Lower lobe of right lung (tissue), 2 donors: ENCODE data around the gene SNW1. TPM values are rescaled to one million over a fixed set of nuclear protein-coding genes. Genes with fewer than 3 reads are reported as not detected.

ENCODE experiments used
- ATAC-seq, 2 donors: fragments of 200-7000 bp; cut with Tn5 transposase; one replicate each; pipeline ENCODE4 v1.9.1; 2020 to 2022; ENCODE audit warnings: mild to moderate bottlenecking in 2 of 2, moderate library complexity in 2 of 2
- DNase-seq: peaks from one replicate; pipeline ENCODE4 v3.0.0-alpha.2; 2020
- H3K27ac ChIP-seq: fragments of 200-600 bp; one replicate; pipeline ENCODE4 v1.8.0; 2022
- H3K27me3 ChIP-seq: fragments of 200-600 bp; one replicate; pipeline ENCODE4 v1.8.0; 2022; ENCODE audit warnings: low read depth
- H3K36me3 ChIP-seq: fragments of 200-600 bp; one replicate; pipeline ENCODE4 v1.8.0; 2022; ENCODE audit warnings: mild to moderate bottlenecking
- H3K4me1 ChIP-seq: fragments of 200-600 bp; one replicate; pipeline ENCODE4 v1.8.0; 2022
- H3K4me3 ChIP-seq: fragments of 200-600 bp; one replicate; pipeline ENCODE4 v1.8.0; 2022; ENCODE audit warnings: mild to moderate bottlenecking
- H3K9me3 ChIP-seq: fragments of 200-600 bp; one replicate; pipeline ENCODE4 v1.8.0; 2022
- CTCF ChIP-seq: fragments of 200-600 bp; IDR thresholded peaks from one replicate; pipeline ENCODE4 v1.8.0; 2022; ENCODE audit warnings: antibody characterized with exemption, mild to moderate bottlenecking
- intact Hi-C: fragments of 100-400 bp; cut with DNase I; formaldehyde crosslinking; loops from one replicate; pipeline ENCODE4 v1.11.0; 2022
- long read RNA-seq: library from polyadenylated mRNA; unstranded; transcript quantifications from one replicate; pipeline ENCODE4 v2.0.0, GENCODE V29; 2021
- total RNA-seq: library from RNA; stranded (reverse); fragmentation: NEBNext Ultra II Directional; extraction: Animal tissue kit (Norgen Biotek cat#: 25700); gene quantifications from one replicate; pipeline ENCODE4 v1.2.1, GENCODE V29; 2021
- donor health status: DM: no; HTN: yes; CAD: no; lungs with severe emphysema.

Gene SNW1
- total RNA-seq: 61.7 TPM
- long read RNA-seq, transcript SNW1-201 (14 exons, 2,163 nt): major isoform, 46 of 78 reads
- long read RNA-seq, partial matches to known transcripts: 19 of 78 reads
- long read RNA-seq, other reads (novel, unspliced or antisense): 12 of 78 reads

DNA sequence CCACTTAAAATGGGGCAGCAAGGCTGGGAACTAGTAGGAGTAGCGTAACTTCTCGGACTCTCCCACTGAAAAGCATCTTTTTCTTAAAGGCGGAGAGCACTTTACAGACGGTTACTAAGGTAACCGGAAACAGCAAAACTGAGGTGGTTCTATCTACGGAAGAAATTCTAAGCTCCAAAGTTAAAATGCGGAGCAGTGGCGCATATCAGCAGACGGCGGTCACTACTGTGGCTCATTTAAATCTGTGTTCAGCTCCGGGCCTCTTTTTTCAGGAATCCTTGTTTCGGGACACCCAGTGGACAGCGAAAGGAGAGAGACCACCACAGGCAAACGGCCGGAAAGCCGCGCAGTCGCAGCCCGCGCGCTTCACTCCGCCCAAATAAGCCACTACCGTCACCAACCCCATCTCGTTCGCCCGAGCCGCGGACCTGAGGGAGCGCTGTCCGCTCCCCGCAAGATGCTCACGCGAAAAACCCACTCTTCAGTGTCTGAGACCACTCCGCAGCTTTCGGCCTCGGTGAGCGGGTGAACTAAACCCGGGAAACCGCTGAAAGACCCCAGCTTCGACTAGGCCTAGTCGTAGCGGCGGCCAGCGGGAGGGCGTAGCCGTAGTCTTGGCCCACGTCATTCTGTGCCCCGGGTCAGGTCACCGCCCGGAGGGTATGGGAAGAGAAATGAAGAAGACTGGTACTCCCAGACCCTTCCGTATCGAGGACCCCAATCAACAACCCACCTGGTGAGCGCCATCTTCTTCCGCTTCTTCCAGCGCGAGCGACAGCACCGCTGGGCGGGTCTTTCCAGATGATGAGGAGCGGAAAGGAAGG is at the start of gene SNW1:
SNW1 (minus strand) TSS at position 776 of the 824 bp plus-strand sequence; CDS start at position 747, 29 bp downstream.
- intact Hi-C loops: no loop called here
- Histone ChIP-seq H3K27ac (peak within 1 kb of the TSS; percentile 92), H3K36me3 (no peaks in the 10 kb centered on the region), H3K4me1 (peaks cover 44% of the 10 kb centered on the region), H3K27me3 (no peaks in the 10 kb centered on the region), H3K4me3 (peak within 1 kb of the TSS; percentile 91), H3K9me3 (no peaks in the 10 kb centered on the region)
- DNase-seq: peak; percentile 95
- ATAC-seq: peak; percentile 97 to 99
- no peak for TF ChIP-seq CTCF

- Histone ChIP-seq H3K4me3 (no peak overlapping the region), H3K27ac (no peak overlapping the region), H3K27me3 (no peaks in the 10 kb centered on the region), H3K36me3 (no peaks in the 10 kb centered on the region), H3K9me3 (no peaks in the 10 kb centered on the region), H3K4me1 (no peaks in the 10 kb centered on the region)
- TF ChIP-seq CTCF: no peak
- ATAC-seq: no peak
- no peak for DNase-seq
- intact Hi-C loops: no loop called here
Observed at GRCh38 chr14:77809011-77809410, 48.1 kb upstream of the SNW1 start.

- H3K27ac ChIP-seq: no peak overlapping the region
- TF ChIP-seq CTCF: no peak
- no peaks in the 10 kb centered on the region for H3K27me3 ChIP-seq
- intact Hi-C loops: no loop called here
- H3K4me3 ChIP-seq: no peak overlapping the region
- DNase-seq (no peak), ATAC-seq (no peak)
- H3K4me1 ChIP-seq: no peaks in the 10 kb centered on the region
- no peaks in the 10 kb centered on the region for H3K9me3 ChIP-seq
- no peaks in the 10 kb centered on the region for H3K36me3 ChIP-seq
Observed at GRCh38 chr14:77808250-77808649, 47.3 kb upstream of the SNW1 start.

GRCh38 chr14:77805706-77806105 is 44.8 kb upstream of the SNW1 start:
- H3K4me1 ChIP-seq: peaks cover 6% of the 10 kb centered on the region
- no peak overlapping the region for H3K4me3 ChIP-seq
- intact Hi-C loops: no loop called here
- DNase-seq: no peak
- TF ChIP-seq CTCF: no peak
- no peaks in the 10 kb centered on the region for H3K36me3 ChIP-seq
- H3K27ac ChIP-seq: no peak overlapping the region
- no peaks in the 10 kb centered on the region for H3K9me3 ChIP-seq
- no peaks in the 10 kb centered on the region for H3K27me3 ChIP-seq
- ATAC-seq: no peak

GRCh38 chr14:77804592-77804991 is 43.6 kb upstream of the SNW1 start:
- ATAC-seq (no peak), DNase-seq (no peak)
- intact Hi-C loops: no loop called here
- no peaks in the 10 kb centered on the region for H3K36me3 ChIP-seq
- no peaks in the 10 kb centered on the region for H3K9me3 ChIP-seq
- peak; percentile 11 for TF ChIP-seq CTCF
- no peak overlapping the region for H3K4me3 ChIP-seq
- H3K4me1 ChIP-seq: peaks cover 13% of the 10 kb centered on the region
- no peak overlapping the region for H3K27ac ChIP-seq
- no peaks in the 10 kb centered on the region for H3K27me3 ChIP-seq
